H9 (cell line): ENCODE results near the gene WAC. TPM values are rescaled to one million over a fixed set of nuclear protein-coding genes. Genes with fewer than 3 reads are reported as not detected.

Experiments used
- DNase-seq: peaks from one replicate; pipeline ENCODE4 v3.0.0-alpha.2; 2017
- H2AFZ ChIP-seq: one replicate; pipeline ENCODE4 v1.6.1; 2013; ENCODE audit warnings: mild to moderate bottlenecking, low read length, control low read depth, moderate library complexity
- H2AK5ac ChIP-seq: 2 replicates; pipeline ENCODE4 v1.6.1; 2013; ENCODE audit warnings: low read length, control low read depth, mixed read lengths; ENCODE audit not compliant: insufficient read length
- H2BK120ac ChIP-seq: one replicate; pipeline ENCODE4 v1.6.1; 2013; ENCODE audit warnings: low read depth, mild to moderate bottlenecking, low read length, control low read depth, inconsistent platforms; ENCODE audit not compliant: poor library complexity, severe bottlenecking
- H2BK12ac ChIP-seq: 2 replicates; pipeline ENCODE4 v1.6.1; 2013; ENCODE audit warnings: low read length, control low read depth, mixed read lengths, low read depth; ENCODE audit not compliant: insufficient read length
- H2BK15ac ChIP-seq: 2 replicates; pipeline ENCODE4 v1.6.1; 2013; ENCODE audit warnings: low read depth, low read length, control low read depth
- H2BK20ac ChIP-seq: one replicate; pipeline ENCODE4 v1.6.1; 2013; ENCODE audit warnings: low read depth, mild to moderate bottlenecking, low read length, control low read depth, inconsistent platforms; ENCODE audit not compliant: poor library complexity, severe bottlenecking
- H2BK5ac ChIP-seq: 2 replicates; pipeline ENCODE4 v1.6.1; 2013; ENCODE audit warnings: low read length, control low read depth, mixed read lengths; ENCODE audit not compliant: insufficient read length
- H3K14ac ChIP-seq: 2 replicates; pipeline ENCODE4 v1.6.1; 2013; ENCODE audit warnings: low read length, control low read depth; ENCODE audit not compliant: insufficient read depth
- H3K18ac ChIP-seq: 2 replicates; pipeline ENCODE4 v1.6.1; 2013; ENCODE audit warnings: low read depth, mild to moderate bottlenecking, mixed read lengths, low read length, control low read depth; ENCODE audit not compliant: insufficient read length
- H3K23ac ChIP-seq: 2 replicates; pipeline ENCODE4 v1.6.1; 2013; ENCODE audit warnings: low read length, control low read depth, mixed read lengths, low read depth; ENCODE audit not compliant: insufficient read length
- H3K23me2 ChIP-seq: 2 replicates; pipeline ENCODE4 v1.6.1; 2013; ENCODE audit warnings: low read depth, mild to moderate bottlenecking, mixed read lengths, low read length, control low read depth; ENCODE audit not compliant: insufficient read length, poor library complexity, severe bottlenecking
- H3K27ac ChIP-seq: 2 replicates; pipeline ENCODE4 v1.5.1; 2013; ENCODE audit warnings: low read length, control low read depth, mixed read lengths, low read depth; ENCODE audit not compliant: insufficient read length
- H3K27me3 ChIP-seq: 2 replicates; pipeline ENCODE4 v1.6.1; 2013; ENCODE audit warnings: low read length, control low read depth, inconsistent platforms; ENCODE audit not compliant: insufficient read depth
- H3K4ac ChIP-seq: 2 replicates; pipeline ENCODE4 v1.6.1; 2013; ENCODE audit warnings: low read depth, mild to moderate bottlenecking, control low read depth, inconsistent platforms, low read length, moderate library complexity
- H3K4me1 ChIP-seq: 2 replicates; pipeline ENCODE4 v1.6.1; 2013; ENCODE audit warnings: low read length, control low read depth, inconsistent platforms; ENCODE audit not compliant: insufficient read depth
- H3K4me2 ChIP-seq: 2 replicates; pipeline ENCODE4 v1.6.1; 2013; ENCODE audit warnings: low read length, control low read depth, mixed read lengths; ENCODE audit not compliant: insufficient read length, insufficient read depth
- H3K56ac ChIP-seq: 2 replicates; pipeline ENCODE4 v1.6.1; 2013; ENCODE audit warnings: low read depth, mild to moderate bottlenecking, mixed read lengths, low read length, control low read depth; ENCODE audit not compliant: insufficient read length
- H3K79me1 ChIP-seq: 2 replicates; pipeline ENCODE4 v1.6.1; 2013; ENCODE audit warnings: low read depth, mild to moderate bottlenecking, moderate library complexity, low read length, control low read depth, inconsistent platforms; ENCODE audit not compliant: insufficient read depth, poor library complexity, severe bottlenecking
- H3K79me2 ChIP-seq: 2 replicates; pipeline ENCODE4 v1.6.1; 2013; ENCODE audit warnings: low read length, control low read depth, inconsistent platforms; ENCODE audit not compliant: insufficient read depth
- H3K9ac ChIP-seq: 2 replicates; pipeline ENCODE4 v1.6.1; 2013; ENCODE audit warnings: low read length, control low read depth, mixed read lengths; ENCODE audit not compliant: insufficient read length; ENCODE audit errors: extremely low read depth
- H3K9me3 ChIP-seq: one replicate; pipeline ENCODE4 v1.6.1; 2013; ENCODE audit warnings: low read depth, low read length, inconsistent platforms; ENCODE audit not compliant: control insufficient read depth
- H3T11ph ChIP-seq: one replicate; pipeline ENCODE4 v1.6.1; 2013; ENCODE audit warnings: mild to moderate bottlenecking, low read length, control low read depth, inconsistent platforms
- H4K20me1 ChIP-seq: one replicate; pipeline ENCODE4 v1.6.1; 2013; ENCODE audit not compliant: control insufficient read depth, insufficient read length, insufficient read depth
- H4K5ac ChIP-seq: 2 replicates; pipeline ENCODE4 v1.6.1; 2013; ENCODE audit warnings: low read depth, mild to moderate bottlenecking, mixed read lengths, low read length, control low read depth; ENCODE audit not compliant: insufficient read length
- H4K8ac ChIP-seq: replicated peaks from 2 replicates; pipeline ENCODE4 v1.6.1; 2013; ENCODE audit warnings: low read length, control low read depth, mixed read lengths, low read depth; ENCODE audit not compliant: insufficient read length
- H4K91ac ChIP-seq: 2 replicates; pipeline ENCODE4 v1.6.1; 2013; ENCODE audit warnings: low read depth, mild to moderate bottlenecking, moderate library complexity, mixed read lengths, low read length, control low read depth; ENCODE audit not compliant: insufficient read length
- H3K27ac Mint-ChIP-seq, 3 experiments: 2 replicates in 2 of 3; 3 replicates in 1 of 3; pipeline ENCODE4 v1.8.0; 2020 to 2021; ENCODE audit warnings: mixed read lengths in 3 of 3, mild to moderate bottlenecking in 1 of 3, moderate library complexity in 1 of 3
- H3K27me3 Mint-ChIP-seq: 2 replicates; pipeline ENCODE4 v1.8.0; 2021; ENCODE audit warnings: low read depth, mild to moderate bottlenecking, moderate library complexity, mixed read lengths
- H3K36me3 Mint-ChIP-seq, 3 experiments: 2 replicates in 2 of 3; 3 replicates in 1 of 3; pipeline ENCODE4 v1.8.0; 2020 to 2021; ENCODE audit warnings: low read depth in 3 of 3, mixed read lengths in 3 of 3; ENCODE audit not compliant: insufficient read depth in 1 of 3
- H3K4me1 Mint-ChIP-seq, 2 experiments: 2 replicates each; pipeline ENCODE4 v1.8.0; 2020; ENCODE audit warnings: mixed read lengths in 2 of 2
- H3K4me3 Mint-ChIP-seq, 2 experiments: 2 replicates in 1 of 2; 3 replicates in 1 of 2; pipeline ENCODE4 v1.8.0; 2020 to 2021; ENCODE audit warnings: mild to moderate bottlenecking in 2 of 2, mixed read lengths in 2 of 2, moderate library complexity in 1 of 2
- H3K9me3 Mint-ChIP-seq, 2 experiments: 2 replicates in 1 of 2; 3 replicates in 1 of 2; pipeline ENCODE4 v1.8.0; 2020; ENCODE audit warnings: mild to moderate bottlenecking in 2 of 2, mixed read lengths in 2 of 2, moderate library complexity in 1 of 2
- CTCF ChIP-seq: fragments of 200-600 bp; sonication (generic); conservative IDR thresholded peaks from 3 replicates; pipeline ENCODE4 v1.8.0; 2021; ENCODE audit warnings: antibody characterized with exemption, mild to moderate bottlenecking
- WGBS: extraction: QIAGEN DNeasy Blood & Tissue Kit; methylation state at CpG from one replicate; pipeline ENCODE4 v1.1.7; 2013; ENCODE audit warnings: missing lambda C conversion rate, low lambda C conversion rate, mixed read lengths; ENCODE audit not compliant: insufficient read length; ENCODE audit errors: extremely low coverage; 5-methylcytosine and 5-hydroxymethylcytosine counted together
- total RNA-seq: library from RNA; stranded (reverse); gene quantifications from 2 replicates; pipeline ENCODE4 v1.2.1, GENCODE V29; 2021

The WAC gene
- total RNA-seq, 1 experiment from 2014 or later, result 130 TPM

DNA sequence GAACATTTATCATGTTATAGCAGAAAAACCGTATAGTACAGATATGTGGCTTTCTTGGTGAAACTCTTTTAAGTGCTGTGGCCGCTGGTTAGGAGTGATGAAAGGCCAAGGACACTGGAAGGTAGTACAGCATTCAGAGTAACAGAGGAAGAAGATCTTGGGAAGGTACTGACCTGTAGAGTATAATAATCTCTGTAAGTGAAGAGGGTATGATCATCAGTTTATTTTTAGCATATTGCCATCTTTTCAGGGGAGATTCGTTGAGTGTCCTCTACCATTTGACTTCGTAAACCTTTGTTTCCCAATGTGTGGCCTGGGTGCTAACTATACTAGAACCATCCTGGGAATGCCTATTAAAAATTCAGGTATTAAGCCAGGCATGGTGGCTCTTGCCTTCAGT lies 44.6 kb downstream of the WAC start:
- H4K5ac ChIP-seq, result no peak overlapping the region
- no peak overlapping the region for H3K14ac ChIP-seq
- H3K9ac ChIP-seq, result no peak overlapping the region
- DNase-seq, result no peak
- H3K18ac ChIP-seq, result no peak overlapping the region
- H3K23me2 ChIP-seq, result no peaks in the 10 kb centered on the region
- peak overlapping the region in 1 of 3 experiments; percentile 5; a peak in 3 of 7 replicates for H3K27ac Mint-ChIP-seq
- H3K9me3 Mint-ChIP-seq, result no peaks in the 10 kb centered on the region
- no peak for TF ChIP-seq CTCF
- no peak overlapping the region for H2BK12ac ChIP-seq
- H2BK5ac ChIP-seq, result no peak overlapping the region
- no peak overlapping the region for H2BK120ac ChIP-seq
- no peak overlapping the region for H2BK15ac ChIP-seq
- peaks cover 42% of the 10 kb centered on the region for H3K79me2 ChIP-seq
- no peak overlapping the region for H3T11ph ChIP-seq
- no peaks in the 10 kb centered on the region for H3K9me3 ChIP-seq
- no peak overlapping the region for H4K91ac ChIP-seq
- H3K36me3 Mint-ChIP-seq, result peaks cover 11 to 25% (median 12%) of the 10 kb centered on the region in 3 experiments; a peak in 6 of 7 replicates
- no CpG with 5 or more reads among the region's 4 CpGs for WGBS
- no peaks in the 10 kb centered on the region; the same call in 1 of the 2 replicates for H3K4me1 ChIP-seq
- H3K27me3 Mint-ChIP-seq, result no peaks in the 10 kb centered on the region
- H4K8ac ChIP-seq, result no peak overlapping the region
- no peak overlapping the region for H2BK20ac ChIP-seq
- no peaks in the 10 kb centered on the region for H4K20me1 ChIP-seq
- no peak overlapping the region for H3K23ac ChIP-seq
- no peaks in the 10 kb centered on the region for H3K79me1 ChIP-seq
- H3K4me1 Mint-ChIP-seq, result peaks cover 45 to 51% of the 10 kb centered on the region in 2 experiments
- H2AFZ ChIP-seq, result no peak overlapping the region
- H3K56ac ChIP-seq, result no peak overlapping the region
- no peak overlapping the region for H3K27ac ChIP-seq
- H3K4me2 ChIP-seq, result no peak overlapping the region
- H3K4ac ChIP-seq, result no peak overlapping the region
- H3K27me3 ChIP-seq, result no peaks in the 10 kb centered on the region
- H2AK5ac ChIP-seq, result no peak overlapping the region
- no peak overlapping the region for H3K4me3 Mint-ChIP-seq
